SK-N-SH (cell line): ENCODE results near the gene HID1. TPM values are rescaled to one million over a fixed set of nuclear protein-coding genes. Genes with fewer than 3 reads are reported as not detected.

ENCODE experiments used
- CTCF ChIA-PET: fragments of 300-600, 350-600 bp; formaldehyde crosslinking; extraction: SDS; loops from one replicate; lab custom pipeline; 2021; lab: Yijun Ruan, JAX
- POLR2A ChIA-PET: fragments of 350-600 bp; sonication (Branson Sonifier 250); formaldehyde crosslinking; extraction: SDS; loops from one replicate; lab custom pipeline; 2020; ENCODE audit warnings: antibody characterized with exemption, inconsistent platforms; lab: Yijun Ruan, JAX
- DNase-seq: peaks from one replicate; pipeline ENCODE4 v3.0.0; 2012
- H2AFZ ChIP-seq: fragments of 200-600 bp; sonication (generic); 2 replicates; pipeline ENCODE4 v1.8.1; 2016; ENCODE audit warnings: antibody characterized with exemption, mild to moderate bottlenecking, low read depth
- H3F3A ChIP-seq: fragments of 200-600 bp; sonication (generic); replicated peaks from 2 replicates; pipeline ENCODE3; 2016; ENCODE audit warnings: antibody characterized with exemption, mild to moderate bottlenecking; ENCODE audit not compliant: insufficient read depth
- H3K27ac ChIP-seq, 2 experiments: fragments of 200-500 bp in 1 of 2; fragments of 200-600 bp in 1 of 2; sonication (Bioruptor generic) in 1 of 2; sonication (generic), shearing (Covaris generic) in 1 of 2; 2 replicates each; pipeline versions ENCODE4 v1.5.1 to v1.6.1; 2014 to 2016; ENCODE audit warnings: low read depth in 2 of 2, inconsistent platforms in 1 of 2, low read length in 1 of 2, mild to moderate bottlenecking in 1 of 2, mixed read lengths in 1 of 2
- H3K27me3 ChIP-seq: fragments of 200-600 bp; sonication (generic), shearing (Covaris generic); 2 replicates; pipeline ENCODE4 v1.6.1; 2016; ENCODE audit warnings: mixed run types; ENCODE audit not compliant: insufficient read depth
- H3K36me3 ChIP-seq, 2 experiments: fragments of 200-500 bp in 1 of 2; fragments of 200-600 bp in 1 of 2; sonication (Bioruptor generic) in 1 of 2; sonication (generic) in 1 of 2; replicated peaks in 1 of 2; 2 replicates each; pipeline versions ENCODE3 to v1.5.1; 2014 to 2016; ENCODE audit warnings: low read length in 1 of 2, mild to moderate bottlenecking in 1 of 2; ENCODE audit not compliant: insufficient read depth in 2 of 2, control insufficient read depth in 1 of 2
- H3K4me1 ChIP-seq, 2 experiments: fragments of 200-500 bp in 1 of 2; fragments of 200-600 bp in 1 of 2; sonication (Bioruptor generic) in 1 of 2; sonication (generic), shearing (Covaris generic) in 1 of 2; 2 replicates each; pipeline versions ENCODE4 v1.5.1 to v1.6.1; 2014 to 2016; ENCODE audit warnings: low read depth in 1 of 2, low read length in 1 of 2, mixed run types in 1 of 2; ENCODE audit not compliant: insufficient read depth in 2 of 2, control insufficient read depth in 1 of 2
- H3K4me2 ChIP-seq: fragments of 200-600 bp; sonication (generic), shearing (Covaris generic); 2 replicates; pipeline ENCODE4 v1.6.1; 2017; ENCODE audit warnings: mixed run types
- H3K4me3 ChIP-seq, 2 experiments: fragments of 200-500 bp in 1 of 2; fragments of 200-600 bp in 1 of 2; sonication (Bioruptor generic) in 1 of 2; sonication (generic), shearing (Covaris generic) in 1 of 2; 2 replicates each; pipeline versions ENCODE4 v1.5.1 to v1.8.1; 2014 to 2016; ENCODE audit warnings: low read depth in 2 of 2, inconsistent platforms in 1 of 2, low read length in 1 of 2, mild to moderate bottlenecking in 1 of 2, mixed read lengths in 1 of 2, moderate library complexity in 1 of 2
- H3K79me2 ChIP-seq: fragments of 200-600 bp; sonication (generic); 2 replicates; pipeline ENCODE4 v1.8.1; 2017; ENCODE audit warnings: mild to moderate bottlenecking; ENCODE audit not compliant: insufficient read depth
- H3K9ac ChIP-seq: fragments of 200-600 bp; sonication (generic); 2 replicates; pipeline ENCODE4 v1.6.1; 2017; ENCODE audit warnings: mixed run types
- H3K9me2 ChIP-seq: fragments of 200-600 bp; sonication (generic); 2 replicates; pipeline ENCODE4 v1.6.1; 2017; ENCODE audit warnings: mixed run types
- H3K9me3 ChIP-seq: fragments of 200-600 bp; sonication (generic); 2 replicates; pipeline ENCODE4 v1.6.1; 2017; ENCODE audit warnings: mixed run types, mild to moderate bottlenecking, moderate library complexity
- H4K20me1 ChIP-seq: fragments of 200-600 bp; sonication (generic); 2 replicates; pipeline ENCODE4 v1.6.1; 2017; ENCODE audit warnings: mild to moderate bottlenecking, mixed run types; ENCODE audit not compliant: insufficient read depth
- CTCF ChIP-seq: fragments of 200-600 bp; sonication (generic); IDR thresholded peaks from 2 replicates; pipeline ENCODE4 v1.6.1; 2017; ENCODE audit warnings: antibody characterized with exemption, mild to moderate bottlenecking, moderate library complexity
- EP300 ChIP-seq, 2 experiments: IDR thresholded peaks; 2 replicates each; pipeline versions ENCODE4 v1.4.0 to v1.6.1; 2012; ENCODE audit warnings: borderline replicate concordance in 1 of 2, low read depth in 1 of 2, low read length in 1 of 2
- EZH2phosphoT487 ChIP-seq: fragments of 200-600 bp; sonication (generic); IDR thresholded peaks from 2 replicates; pipeline ENCODE4 v1.6.1; 2017; ENCODE audit warnings: low read depth, mixed run types, mild to moderate bottlenecking, antibody characterized with exemption, moderate library complexity, borderline replicate concordance
- GABPA ChIP-seq: IDR thresholded peaks from 2 replicates; pipeline ENCODE4 v1.4.0; 2012; ENCODE audit warnings: low read depth, mild to moderate bottlenecking
- GATA2 ChIP-seq: sonication (generic); formaldehyde crosslinking; IDR thresholded peaks from 2 replicates; pipeline ENCODE4 v1.5.0; 2020; ENCODE audit warnings: mild to moderate bottlenecking, missing genetic modification reagents
- IRF3 ChIP-seq: fragments of 150-350 bp; IDR thresholded peaks from 2 replicates; pipeline ENCODE4 v1.6.1; 2016; ENCODE audit warnings: mild to moderate bottlenecking, low read depth, low read length
- MAX ChIP-seq: IDR thresholded peaks from 2 replicates; pipeline ENCODE4 v1.4.0; 2012; ENCODE audit warnings: low read depth
- MXI1 ChIP-seq: IDR thresholded peaks from 2 replicates; pipeline ENCODE4 v1.6.1; 2012; ENCODE audit warnings: mild to moderate bottlenecking, low read depth, low read length, improper control_type of control experiment
- NRF1 ChIP-seq: IDR thresholded peaks from 2 replicates; pipeline ENCODE4 v1.6.1; 2012; ENCODE audit warnings: low read depth, mild to moderate bottlenecking, low read length
- POLR2AphosphoS5 ChIP-seq: IDR thresholded peaks from 2 replicates; pipeline ENCODE4 v1.6.1; 2012; ENCODE audit warnings: low read depth, low read length
- RAD21 ChIP-seq: IDR thresholded peaks from 2 replicates; pipeline ENCODE4 v1.6.1; 2012; ENCODE audit warnings: mild to moderate bottlenecking, low read length
- RXRA ChIP-seq: IDR thresholded peaks from 2 replicates; pipeline ENCODE4 v1.4.0; 2012; ENCODE audit warnings: low read depth, mild to moderate bottlenecking, borderline replicate concordance
- SIN3A ChIP-seq: IDR thresholded peaks from 2 replicates; pipeline ENCODE4 v1.6.1; 2012; ENCODE audit warnings: low read depth, mild to moderate bottlenecking, low read length, moderate library complexity, borderline replicate concordance
- TAF1 ChIP-seq: IDR thresholded peaks from 2 replicates; pipeline ENCODE4 v1.6.1; 2012; ENCODE audit warnings: low read depth, mild to moderate bottlenecking, low read length, moderate library complexity, borderline replicate concordance
- TCF12 ChIP-seq: IDR thresholded peaks from 2 replicates; pipeline ENCODE4 v1.4.0; 2012
- USF2 ChIP-seq: fragments of 150-350 bp; IDR thresholded peaks from 2 replicates; pipeline ENCODE4 v1.6.1; 2017; ENCODE audit warnings: antibody characterized with exemption, low read length, low read depth, borderline replicate concordance
- YY1 ChIP-seq: IDR thresholded peaks from 2 replicates; pipeline ENCODE4 v1.4.0; 2012; ENCODE audit warnings: low read depth, mild to moderate bottlenecking
- WGBS: methylation state at CpG from one replicate; pipeline ENCODE4 v1.1.6; 2017; ENCODE audit warnings: low lambda C conversion rate; 5-methylcytosine and 5-hydroxymethylcytosine counted together
- polyA plus RNA-seq, 3 experiments: library from polyadenylated mRNA; depleted of rRNA; stranded (reverse); fragments of >200 nt; gene quantifications; 2 replicates each; pipeline ENCODE4 v1.2.3, GENCODE V29; 2012

Gene HID1
- polyA plus RNA-seq, 1 of the 3 experiments (the other 2 are of a cell fraction), result 2.5 TPM

GRCh38 chr17:74992223-74992622 is 19.7 kb upstream of the HID1 start (continued):
- TF ChIP-seq EZH2phosphoT487, result no peak
- TF ChIP-seq, all 33 proteins: peak for 0

GRCh38 chr17:74990581-74991105 is 18.1 kb upstream of the HID1 start:
- Histone ChIP-seq H3K9me2 (no peaks in the 10 kb centered on the region), H3K36me3 (peaks cover 2% of the 10 kb centered on the region in 2 experiments), H3K4me1 (peaks cover 6 to 35% of the 10 kb centered on the region in 2 experiments; a peak in 2 of 4 replicates), H3F3A (peaks cover 17% of the 10 kb centered on the region), H3K9me3 (no peaks in the 10 kb centered on the region), H2AFZ (no peak overlapping the region), H4K20me1 (no peaks in the 10 kb centered on the region; the same call in 1 of the 2 replicates), H3K4me3 (no peak overlapping the region; a peak in 1 of 4 replicates), H3K27me3 (no peaks in the 10 kb centered on the region)
- WGBS, result 95% methylated on average over 10 of the region's 10 CpGs
- POLR2A ChIA-PET, result interaction anchor here (0.9 to 6.9 kb wide), 8 partner anchors 8 to 118 kb away, joined by 3 to 197 read pairs (median 6); partner anchors contain the start of genes FDXR, HID1 and MRPL58
- TF ChIP-seq MXI1 (no peak), GABPA (no peak)
- TF ChIP-seq, all 33 proteins: peak for 0
- Histone ChIP-seq H3K27ac (peak overlapping the region in 1 of 2 experiments; percentile 92; a peak in 2 of 4 replicates), H3K4me2 (no peak overlapping the region), H3K79me2 (peaks cover 74% of the 10 kb centered on the region), H3K9ac (no peak overlapping the region)
- DNase-seq, result no peak
- CTCF ChIA-PET, result interaction anchor here (0.6 to 10.9 kb wide), 12 partner anchors 11 to 422 kb away, joined by 3 to 136 read pairs (median 5); partner anchors contain the start of genes HID1, MRPL58, OTOP2 and USH1G

GRCh38 chr17:74987909-74988711 is 15.6 kb upstream of the HID1 start:
- no peak for TF ChIP-seq GATA2 (CRISPR knock-in tag)
- TF ChIP-seq IRF3, result no peak
- TF ChIP-seq TAF1, result 0 out of 2 replicates have a peak, but pooled peaks have one; percentile 10
- peak; percentile 47; the same call in 1 of the 2 replicates for TF ChIP-seq POLR2AphosphoS5
- peak; percentile 41 for TF ChIP-seq NRF1
- peak; percentile 77 for TF ChIP-seq MAX
- TF ChIP-seq YY1, result 0 out of 2 replicates have a peak, but pooled peaks have one; percentile 45
- TF ChIP-seq TCF12, result 0 out of 2 replicates have a peak, but pooled peaks have one; percentile 4
- TF ChIP-seq GABPA, result peak; percentile 35; the same call in 1 of the 2 replicates
- TF ChIP-seq CTCF, result peak; percentile 54
- TF ChIP-seq USF2, result no peak
- peak; percentile 46; the same call in 1 of the 2 replicates for TF ChIP-seq SIN3A
- TF ChIP-seq RAD21, result peak; percentile 40; the same call in 1 of the 2 replicates
- peak; percentile 5; the same call in 1 of the 2 replicates for TF ChIP-seq MXI1
- TF ChIP-seq EP300 (IDR thresholded peaks at IDR 0.05; ENCODE audit: borderline replicate concordance in 1 of 2, low read depth in 1 of 2, low read length in 1 of 2), result 0 out of 4 replicates have a peak, but pooled peaks of 1 of the 2 experiments have one; percentile 7
- no peak for TF ChIP-seq RXRA
- TF ChIP-seq, all 33 proteins: peak for 12
- Histone ChIP-seq H3K9me2 (no peaks in the 10 kb centered on the region), H3F3A (peaks cover 35% of the 10 kb centered on the region), H3K4me2 (peak overlapping the region; percentile 94), H3K9me3 (no peaks in the 10 kb centered on the region), H3K4me3 (peak overlapping the region; percentile 80 to 93), H3K27me3 (no peaks in the 10 kb centered on the region), H3K4me1 (peaks cover 6 to 35% of the 10 kb centered on the region in 2 experiments; a peak in 2 of 4 replicates), H3K36me3 (no peaks in the 10 kb centered on the region), H3K27ac (peak overlapping the region; percentile 92), H3K9ac (peak overlapping the region; percentile 89), H4K20me1 (no peaks in the 10 kb centered on the region; the same call in 1 of the 2 replicates), H2AFZ (peak overlapping the region; percentile 78), H3K79me2 (peaks cover 48% of the 10 kb centered on the region)
- WGBS, result 2% methylated on average over 44 of the region's 76 CpGs
- CTCF ChIA-PET, result interaction anchor here (0.7 to 10.9 kb wide), 20 partner anchors 10 to 424 kb away, joined by 3 to 136 read pairs (median 4); partner anchors contain the start of genes HID1, MRPL58 and OTOP2
- peak; percentile 86 for DNase-seq
- POLR2A ChIA-PET, result interaction anchor here (0.5 to 6.9 kb wide), 13 partner anchors 8 to 301 kb away, joined by 3 to 197 read pairs (median 7); partner anchors contain the start of genes ARMC7, HID1, JPT1 and MRPL58
